SK-MEL-5 (cell line): ENCODE results near the gene DIP2B. TPM values are rescaled to one million over a fixed set of nuclear protein-coding genes. Genes with fewer than 3 reads are reported as not detected.

Experiments used
- DNase-seq: peaks from one replicate; pipeline ENCODE4 v3.0.0-alpha.2; 2016; ENCODE audit warnings: low read depth, low spot score
- in situ Hi-C: cut with HindIII; loops from 2 replicates; pipeline ENCODE4 v1.10.0; 2016; ENCODE audit warnings: low sequenced_read_pairs, high pct_unique_total_duplicates, low pct_unique_long_range_greater_than_20kb
- total RNA-seq: library from RNA; depleted of rRNA; stranded (reverse); fragments of >200 nt; shearing (Covaris generic); gene quantifications from 2 replicates; pipeline ENCODE4 v1.2.3, GENCODE V29; 2014

Gene DIP2B
- total RNA-seq, 1 experiment from 2014 or later = 49.0 TPM

GRCh38 chr12:50614167-50614759 lies 109.5 kb downstream of the DIP2B start:
- DNase-seq = no peak

DNA sequence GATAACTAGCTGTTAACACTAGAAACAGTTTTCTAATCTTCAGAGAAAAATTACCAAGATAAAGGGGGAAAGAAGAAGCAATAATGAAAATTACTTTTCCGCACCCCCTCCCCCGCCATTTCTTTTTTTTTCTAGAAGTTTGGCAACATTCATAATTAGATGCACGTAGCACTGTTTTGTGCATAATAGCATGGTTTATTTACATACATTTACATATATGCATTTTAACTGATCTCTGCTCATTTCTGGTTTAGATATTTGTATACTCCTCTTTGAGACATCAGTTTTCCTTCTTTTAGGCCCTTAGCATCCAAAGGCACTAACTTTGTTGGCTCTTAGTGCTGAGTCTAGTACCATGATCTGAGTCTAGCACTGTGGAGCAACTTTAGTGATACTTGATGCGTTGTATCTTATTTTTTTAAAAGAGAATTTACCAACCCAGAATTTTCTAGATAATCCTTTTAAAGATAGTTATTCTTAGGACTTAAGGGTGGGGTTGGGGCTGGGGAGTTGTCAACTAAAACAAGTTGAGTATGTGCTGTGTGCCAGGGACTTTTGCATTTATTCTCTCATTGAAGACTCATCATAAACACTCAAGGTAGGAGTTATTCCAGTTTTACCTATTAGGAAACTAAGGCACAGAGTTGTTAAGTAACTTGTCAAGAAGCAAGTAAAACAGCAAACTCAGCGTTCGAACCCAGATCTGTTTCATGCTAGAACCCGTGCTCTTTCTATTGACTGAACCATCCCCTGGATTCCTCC lies 110.5 kb downstream of the DIP2B start:
- DNase-seq = no peak
- in situ Hi-C loops = no loop called here

More at GRCh38 chr12:50614167-50614759, 109.5 kb downstream of the DIP2B start:
- in situ Hi-C loops = no loop called here

- in situ Hi-C loops = no loop called here
- DNase-seq = no peak
These were observed 111.1 kb downstream of the DIP2B start for GRCh38 chr12:50615907-50616296.

DNA sequence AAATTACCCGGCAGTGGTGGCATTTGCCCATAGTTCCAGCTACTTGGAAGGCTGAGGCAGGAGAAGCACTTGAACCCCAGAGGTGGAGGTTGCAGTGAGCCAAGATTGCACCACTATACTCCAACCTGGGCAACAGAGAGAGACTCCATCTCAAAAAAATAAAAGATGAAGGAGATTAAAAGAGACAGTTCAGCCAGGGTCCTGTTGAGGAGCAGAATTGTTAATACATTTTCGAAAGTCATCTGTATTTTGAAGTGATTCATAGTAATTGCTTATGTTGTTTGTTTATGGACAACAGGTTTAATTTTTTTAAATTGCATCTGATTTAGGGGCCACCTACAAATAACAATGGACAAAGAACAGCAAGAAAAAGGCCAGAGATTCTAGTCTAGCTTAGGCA lies 112.9 kb downstream of the DIP2B start:
- in situ Hi-C loops = no loop called here
- no peak for DNase-seq

GRCh38 chr12:50618864-50619609 lies 114.3 kb downstream of the DIP2B start:
- no peak for DNase-seq
- in situ Hi-C loops = no loop called here

- DNase-seq = no peak
- in situ Hi-C loops = no loop called here
These were observed 114.8 kb downstream of the DIP2B start for GRCh38 chr12:50619610-50619958.

DNA sequence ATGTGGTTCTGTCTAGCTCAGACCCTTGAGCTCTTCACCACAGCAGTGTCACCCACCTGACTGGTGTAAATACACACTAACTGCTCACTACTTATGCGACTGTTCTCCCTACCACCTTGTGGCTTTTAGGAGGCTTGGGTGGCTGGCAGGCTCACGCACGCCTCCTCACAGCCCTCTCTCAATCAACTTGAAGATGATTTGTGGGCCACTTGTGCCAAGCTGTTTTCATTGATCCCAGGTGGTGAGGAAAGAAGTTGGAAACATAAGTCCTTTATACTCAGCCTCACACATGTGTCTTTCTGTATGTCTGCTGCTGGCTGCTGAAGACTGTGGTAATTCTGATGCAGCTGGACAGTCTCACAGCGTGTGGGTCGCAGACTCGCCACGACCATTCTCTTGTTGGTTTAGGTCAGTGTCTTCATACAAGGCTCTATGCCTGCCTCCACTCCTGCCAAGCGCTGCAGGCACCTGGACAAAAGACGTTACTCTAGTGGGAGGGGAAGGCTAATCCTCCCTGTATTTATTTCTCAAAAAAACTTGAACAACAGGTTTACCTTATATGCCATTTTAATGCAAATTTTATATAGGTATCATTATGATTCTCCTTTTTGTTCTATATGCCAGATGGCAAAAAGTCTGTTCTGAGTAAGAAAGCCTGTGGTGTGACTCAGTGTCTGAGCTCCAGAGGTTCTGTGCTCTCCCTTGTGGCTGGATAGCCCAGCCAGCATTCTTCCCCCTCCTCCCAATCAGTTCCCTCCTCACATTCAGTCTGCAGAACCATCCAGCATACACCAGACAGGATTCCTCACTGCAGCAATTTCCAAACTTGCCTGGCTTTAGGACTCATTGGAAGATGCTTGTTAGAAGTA lies 115.6 kb downstream of the DIP2B start:
- in situ Hi-C loops = no loop called here

GRCh38 chr12:50620978-50621360 lies 116.2 kb downstream of the DIP2B start:
- in situ Hi-C loops = no loop called here
- DNase-seq = no peak

More for the DNA sequence above, 115.6 kb downstream of the DIP2B start:
- peak; percentile 32 for DNase-seq

DNA sequence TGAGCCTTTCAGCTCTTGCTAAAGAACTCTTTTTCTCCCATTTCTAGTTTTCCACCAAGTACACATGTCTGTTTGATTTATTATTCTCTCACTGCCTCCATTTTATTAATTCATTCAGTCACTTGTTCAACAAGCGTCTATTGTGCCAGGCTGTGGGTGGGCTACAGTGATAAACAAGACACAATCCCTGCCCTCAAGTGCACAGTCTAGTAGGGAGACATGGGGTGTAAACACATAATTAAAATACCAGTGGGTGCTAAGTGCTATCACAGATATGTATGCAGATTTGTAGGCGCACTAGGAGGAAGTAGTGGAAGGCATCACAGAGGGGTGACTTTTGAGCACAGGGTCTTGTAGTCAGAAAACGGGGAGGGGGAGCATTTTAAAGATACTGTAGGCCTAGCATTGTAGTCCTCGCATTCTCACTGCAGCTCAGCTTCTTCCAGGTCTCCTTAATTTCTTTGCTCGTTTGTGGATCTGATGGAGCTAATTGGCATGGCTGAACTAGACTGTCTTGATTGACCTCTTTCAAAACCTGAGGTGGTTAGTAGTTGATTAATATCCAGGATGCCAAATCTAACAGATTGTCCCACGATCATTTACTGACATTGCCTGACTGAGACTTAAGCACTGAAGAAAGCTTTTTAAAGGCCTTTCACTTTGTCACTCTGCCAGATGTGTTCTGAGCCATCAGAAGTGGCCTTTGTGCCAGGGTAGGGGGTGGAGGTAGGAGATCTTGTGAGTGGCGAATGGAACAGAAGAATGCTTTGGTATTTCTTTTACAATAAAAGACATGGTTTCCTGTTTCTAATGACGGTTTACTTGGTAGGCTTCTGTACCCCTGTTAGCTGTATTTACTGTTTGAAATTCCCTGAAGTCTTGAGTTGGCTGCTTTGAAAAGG lies 116.9 kb downstream of the DIP2B start:
- in situ Hi-C loops = no loop called here
- DNase-seq = peak; percentile 82

- DNase-seq = no peak
- in situ Hi-C loops = no loop called here
These were observed 120.5 kb downstream of the DIP2B start for GRCh38 chr12:50625029-50625925.

GRCh38 chr12:50626026-50626425 lies 121.2 kb downstream of the DIP2B start:
- DNase-seq = no peak
- in situ Hi-C loops = no loop called here

- in situ Hi-C loops = no loop called here
- no peak for DNase-seq
These were observed 122.7 kb downstream of the DIP2B start for GRCh38 chr12:50627491-50627890.

DNA sequence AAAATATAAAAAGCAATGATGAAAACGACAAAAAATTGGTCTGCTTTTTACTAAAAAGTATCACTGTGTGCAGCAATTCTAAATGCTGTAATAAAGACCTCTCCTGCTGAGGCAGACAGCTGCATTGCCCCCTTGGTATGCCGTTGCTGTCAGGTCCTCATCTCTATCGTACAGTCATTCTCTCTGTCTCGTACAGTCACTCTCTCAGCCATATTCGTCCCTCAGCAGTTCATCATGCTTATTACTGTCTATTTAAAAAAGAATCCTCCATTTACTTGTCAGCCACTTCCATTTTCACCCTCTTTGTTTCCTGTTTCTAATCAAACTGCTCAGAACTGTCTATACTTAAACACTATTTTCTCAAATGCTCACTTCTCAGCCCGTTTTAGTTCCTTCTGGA lies 123.6 kb downstream of the DIP2B start:
- DNase-seq = no peak
- in situ Hi-C loops = no loop called here

GRCh38 chr12:50633955-50634354 lies 129.2 kb downstream of the DIP2B start:
- DNase-seq = no peak
- in situ Hi-C loops = no loop called here

DNA sequence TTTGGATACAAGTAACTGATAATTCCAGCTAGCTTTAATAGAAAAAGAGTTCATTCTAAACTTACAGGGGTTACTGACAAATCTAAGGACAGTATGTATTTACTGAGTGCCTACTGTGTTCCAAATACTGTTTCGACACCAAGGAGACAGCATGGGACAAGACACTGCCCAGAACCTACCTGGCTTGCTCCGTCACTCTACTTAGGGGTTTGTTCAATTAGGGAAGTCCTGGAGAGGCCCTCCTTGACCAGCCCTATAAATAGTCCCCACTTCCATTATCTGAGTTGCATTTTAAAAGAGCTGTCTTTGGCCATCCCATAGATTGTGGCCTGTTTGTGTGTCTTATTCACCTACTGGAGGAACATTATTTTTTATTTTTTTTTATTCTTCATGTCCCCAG lies 129.6 kb downstream of the DIP2B start:
- in situ Hi-C loops = no loop called here
- no peak for DNase-seq

- in situ Hi-C loops = no loop called here
- DNase-seq = no peak
These were observed 130.6 kb downstream of the DIP2B start for GRCh38 chr12:50635364-50635763.
